Kidney (tissue), 14 donors: ENCODE data around the gene FN1. TPM values are rescaled to one million over a fixed set of nuclear protein-coding genes. Genes with fewer than 3 reads are reported as not detected.

Experiments
- DNase-seq, 5 donors: peaks; one replicate each; pipeline ENCODE4 v3.0.0-alpha.2; 2013 to 2020
- FAIRE-seq: peaks from 2 replicates; lab custom pipeline; 2012; peaks lifted over from hg19 to GRCh38; lab: Jason Lieb, UNC
- H3K27ac ChIP-seq, 2 donors: one replicate each; pipeline ENCODE4 v1.7.0; 2013; ENCODE audit warnings: low read depth in 2 of 2, low read length in 2 of 2, inconsistent platforms in 1 of 2
- H3K27me3 ChIP-seq: one replicate; pipeline ENCODE4 v1.7.1; 2013; ENCODE audit warnings: low read length, inconsistent platforms; ENCODE audit not compliant: control insufficient read depth, insufficient read depth
- H3K36me3 ChIP-seq, 3 donors: one replicate each; pipeline versions ENCODE4 v1.7.0 to v1.7.1; 2013; ENCODE audit warnings: low read length in 3 of 3, control low read depth in 1 of 3, inconsistent platforms in 1 of 3; ENCODE audit not compliant: insufficient read depth in 3 of 3, control insufficient read depth in 2 of 3
- H3K4me1 ChIP-seq, 3 donors: one replicate each; pipeline versions ENCODE4 v1.7.0 to v1.7.1; 2013; ENCODE audit warnings: low read length in 3 of 3, inconsistent platforms in 1 of 3, low read depth in 1 of 3; ENCODE audit not compliant: control insufficient read depth in 2 of 3, insufficient read depth in 2 of 3
- H3K4me3 ChIP-seq, 3 donors: one replicate each; pipeline versions ENCODE4 v1.7.0 to v1.8.1; 2013; ENCODE audit warnings: low read length in 3 of 3, control low read depth in 1 of 3, inconsistent platforms in 1 of 3
- H3K9ac ChIP-seq, 3 donors: one replicate each; pipeline versions ENCODE4 v1.7.0 to v1.7.1; 2013; ENCODE audit warnings: low read length in 3 of 3, control low read depth in 1 of 3, inconsistent platforms in 1 of 3
- H3K9me3 ChIP-seq, 3 donors: one replicate each; pipeline versions ENCODE4 v1.7.0 to v1.7.1; 2013; ENCODE audit warnings: low read length in 3 of 3, control low read depth in 1 of 3, inconsistent platforms in 1 of 3; ENCODE audit not compliant: control insufficient read depth in 2 of 3, insufficient read depth in 1 of 3
- intact Hi-C: fragments of 100-400 bp; cut with DNase I; formaldehyde crosslinking; loops from one replicate; pipeline ENCODE4 v1.11.1; 2022
- polyA plus RNA-seq: library from polyadenylated mRNA; stranded (reverse); fragments of 350-450 nt; fragmentation: Illumina TruSeq; extraction: RNeasy Lipid Tissue Mini Kit (QIAGEN cat#74804); gene quantifications from one replicate; pipeline ENCODE4 v1.2.3, GENCODE V29; 2014; ENCODE audit warnings: low read depth, low replicate concordance; ENCODE audit not compliant: insufficient read depth
- total RNA-seq: library from RNA; stranded (reverse); fragmentation: NEBNext Ultra II Directional; extraction: Animal tissue kit (Norgen Biotek cat#: 25700); gene quantifications from one replicate; pipeline ENCODE4 v1.2.1, GENCODE V29; 2021
- TF ChIP-seq, protein P1 (sequence below): IDR thresholded peaks from 3 replicates; pipeline ENCODE4 v1.5.1; 2012; ENCODE audit warnings: mild to moderate bottlenecking, moderate library complexity, borderline replicate concordance; ENCODE audit not compliant: insufficient read depth; ENCODE audit errors: extremely low read depth
- donor health status: control.
- donor health status: control.
- donor health status: control.
- donor health status: control.
- donor health status: control.
- donor health status: DM: yes; HTN: yes; CAD: no.
- donor health status: Normal renal cell carcinoma (clear cell type).

Gene FN1
- total and polyA plus RNA-seq, 2 donors from 2014 or later: 92.1 to 289 TPM

DNA sequence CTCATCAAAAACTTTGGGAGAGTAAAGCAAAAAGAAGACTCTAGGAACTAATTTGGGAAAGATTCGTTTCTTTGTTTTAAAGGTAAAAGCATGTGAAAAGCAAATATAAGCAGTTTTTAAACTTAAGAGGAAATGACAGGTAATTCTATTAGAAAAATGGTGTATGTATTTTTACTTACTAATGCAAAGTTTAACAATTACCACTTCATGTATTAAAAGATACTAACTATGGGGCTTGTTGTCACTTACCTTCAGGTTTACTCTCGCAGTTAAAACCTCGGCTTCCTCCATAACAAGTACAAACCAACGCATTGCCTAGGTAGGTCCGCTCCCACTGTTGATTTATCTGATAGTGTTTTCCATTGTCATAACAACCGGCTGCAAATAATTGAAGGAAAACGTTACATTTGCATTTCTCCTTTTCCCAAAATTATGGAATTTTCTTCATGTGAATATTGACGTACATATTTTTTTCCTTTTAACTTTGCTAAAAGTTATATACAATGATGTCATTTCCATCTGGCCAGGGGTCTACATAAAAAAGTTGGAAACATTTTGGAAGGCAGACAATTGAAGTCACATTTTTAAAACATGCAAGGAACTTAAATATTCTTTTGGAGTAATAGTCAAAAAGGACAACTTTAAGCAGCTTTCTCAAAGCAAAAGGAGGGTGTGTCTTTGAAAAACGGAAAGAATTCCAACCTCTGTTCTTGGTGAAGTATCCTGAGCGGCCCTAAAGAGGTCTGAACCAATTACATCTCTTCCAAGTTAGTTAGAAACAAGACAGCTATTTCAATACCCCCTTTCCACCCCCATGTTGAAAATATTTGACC is 1.2 kb downstream of the FN1 start:
- Histone ChIP-seq H3K27ac (no peak overlapping the region), H3K9ac (peak overlapping the region in 1 of 3 donors; percentile 63), H3K36me3 (peaks cover 0 to 4% (median 0%) of the 10 kb centered on the region in 3 donors), H3K4me1 (peaks cover 0 to 7% (median 4%) of the 10 kb centered on the region in 3 donors), H3K4me3 (peak overlapping the region in 2 of 3 donors; percentile 53 to 84), H3K9me3 (no peaks in the 10 kb centered on the region), H3K27me3 (no peaks in the 10 kb centered on the region)
- TF ChIP-seq, protein P1, sequence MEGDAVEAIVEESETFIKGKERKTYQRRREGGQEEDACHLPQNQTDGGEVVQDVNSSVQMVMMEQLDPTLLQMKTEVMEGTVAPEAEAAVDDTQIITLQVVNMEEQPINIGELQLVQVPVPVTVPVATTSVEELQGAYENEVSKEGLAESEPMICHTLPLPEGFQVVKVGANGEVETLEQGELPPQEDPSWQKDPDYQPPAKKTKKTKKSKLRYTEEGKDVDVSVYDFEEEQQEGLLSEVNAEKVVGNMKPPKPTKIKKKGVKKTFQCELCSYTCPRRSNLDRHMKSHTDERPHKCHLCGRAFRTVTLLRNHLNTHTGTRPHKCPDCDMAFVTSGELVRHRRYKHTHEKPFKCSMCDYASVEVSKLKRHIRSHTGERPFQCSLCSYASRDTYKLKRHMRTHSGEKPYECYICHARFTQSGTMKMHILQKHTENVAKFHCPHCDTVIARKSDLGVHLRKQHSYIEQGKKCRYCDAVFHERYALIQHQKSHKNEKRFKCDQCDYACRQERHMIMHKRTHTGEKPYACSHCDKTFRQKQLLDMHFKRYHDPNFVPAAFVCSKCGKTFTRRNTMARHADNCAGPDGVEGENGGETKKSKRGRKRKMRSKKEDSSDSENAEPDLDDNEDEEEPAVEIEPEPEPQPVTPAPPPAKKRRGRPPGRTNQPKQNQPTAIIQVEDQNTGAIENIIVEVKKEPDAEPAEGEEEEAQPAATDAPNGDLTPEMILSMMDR: no peak
- FAIRE-seq: no peak
- intact Hi-C loops: no loop called here
- peak in 2 of 5 donors; percentile 46 to 60 for DNase-seq

DNA sequence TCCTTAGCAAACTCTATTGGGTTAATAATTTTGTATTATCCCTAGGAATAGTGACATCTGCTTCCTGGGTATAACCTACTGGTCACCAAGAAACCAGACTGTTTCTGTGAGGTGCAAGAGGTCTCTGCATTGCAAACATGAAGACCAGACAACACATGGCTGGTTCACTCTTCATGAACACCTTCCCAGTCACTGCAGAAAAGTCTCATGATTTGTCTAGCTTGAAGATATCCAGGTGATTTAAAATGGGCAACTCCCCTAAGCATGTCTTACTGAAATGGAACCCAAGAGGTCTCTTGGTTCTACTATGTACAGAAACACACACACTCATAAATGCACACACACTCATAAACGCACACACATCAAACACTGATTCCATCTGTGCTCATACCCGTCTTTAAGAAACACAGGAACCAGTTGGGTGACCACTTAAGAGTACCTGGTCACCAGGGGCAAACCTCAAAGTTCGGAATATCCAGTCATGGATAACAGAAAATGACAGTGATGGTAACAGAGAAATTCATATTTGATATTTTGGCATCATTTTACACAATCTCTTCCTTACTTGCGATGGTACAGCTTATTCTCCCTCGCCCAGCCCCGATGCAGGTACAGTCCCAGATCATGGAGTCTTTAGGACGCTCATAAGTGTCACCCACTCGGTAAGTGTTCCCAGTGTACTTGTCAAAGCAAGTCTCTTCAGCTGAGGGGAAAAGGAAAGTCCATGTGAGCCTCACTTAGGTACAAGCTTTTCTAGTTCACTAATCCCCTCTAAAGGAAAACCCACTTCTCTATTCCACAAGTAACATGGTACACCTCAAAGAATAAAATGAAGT is 2.9 kb downstream of the FN1 start:
- H3K9me3 ChIP-seq: no peaks in the 10 kb centered on the region
- H3K4me3 ChIP-seq: peak overlapping the region in 1 of 3 donors; percentile 7
- H3K27me3 ChIP-seq: no peaks in the 10 kb centered on the region
- H3K36me3 ChIP-seq: peaks cover 0 to 4% (median 0%) of the 10 kb centered on the region in 3 donors
- no peak overlapping the region for H3K9ac ChIP-seq
- TF ChIP-seq, protein P1: no peak
- no peak for FAIRE-seq
- DNase-seq: no peak
- H3K4me1 ChIP-seq: peaks cover 0 to 7% (median 4%) of the 10 kb centered on the region in 3 donors
- H3K27ac ChIP-seq: no peak overlapping the region
- intact Hi-C loops: no loop called here

DNA sequence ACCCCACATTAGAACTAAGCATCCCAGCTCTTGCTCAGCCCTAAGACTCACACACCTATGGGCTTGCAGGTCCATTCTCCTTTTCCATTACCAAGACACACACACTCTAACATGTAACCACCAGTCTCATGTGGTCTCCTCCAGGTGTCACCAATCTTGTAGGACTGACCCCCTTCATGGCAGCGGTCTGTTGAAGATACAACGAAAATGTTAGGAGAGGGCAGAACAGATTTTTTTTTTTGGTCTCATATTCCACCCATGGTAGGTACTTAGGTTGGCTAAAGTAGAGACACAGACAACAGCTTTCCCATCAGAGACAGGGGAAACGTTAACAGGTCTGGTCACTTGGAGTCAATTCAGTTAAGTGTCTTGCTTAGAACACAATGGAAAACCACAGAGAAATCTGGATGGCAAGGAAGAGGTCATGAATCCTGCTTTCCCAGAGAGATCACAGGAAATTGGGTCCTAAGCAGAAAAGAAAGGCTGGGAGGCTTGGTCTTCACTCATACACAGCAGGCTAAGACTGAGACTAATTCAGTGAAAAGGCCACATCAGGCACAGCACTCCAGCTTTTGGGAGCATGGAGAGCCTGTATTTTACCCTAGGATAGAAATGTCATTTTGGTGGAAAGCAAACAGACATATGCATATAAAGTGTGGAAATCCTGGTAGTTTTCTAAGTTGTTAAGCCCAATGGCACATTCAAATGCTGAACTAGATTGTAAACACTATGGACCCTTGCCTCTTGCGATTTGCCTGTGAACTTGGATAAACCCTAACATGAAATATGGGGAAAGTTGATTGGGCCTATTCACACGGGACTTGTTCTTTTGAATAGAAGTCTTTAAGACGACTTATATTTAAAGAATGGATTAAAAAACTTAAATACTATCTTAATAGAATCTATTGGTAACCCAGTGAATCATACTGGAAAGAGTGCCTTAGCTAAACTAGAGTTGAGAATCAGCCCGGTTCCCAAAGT is 3.8 kb downstream of the FN1 start:
- FAIRE-seq: no peak
- H3K27me3 ChIP-seq: no peaks in the 10 kb centered on the region
- H3K4me1 ChIP-seq: peaks cover 0 to 7% (median 4%) of the 10 kb centered on the region in 3 donors
- no peak overlapping the region for H3K9ac ChIP-seq
- TF ChIP-seq, protein P1: no peak
- H3K27ac ChIP-seq: no peak overlapping the region
- no peak overlapping the region for H3K4me3 ChIP-seq
- H3K36me3 ChIP-seq: peaks cover 0 to 4% (median 0%) of the 10 kb centered on the region in 3 donors
- intact Hi-C loops: no loop called here
- no peaks in the 10 kb centered on the region for H3K9me3 ChIP-seq
- DNase-seq: no peak
